GM23338 (cell line): ENCODE results near the gene GM2A. TPM values are rescaled to one million over a fixed set of nuclear protein-coding genes. Genes with fewer than 3 reads are reported as not detected.
A peak's percentile ranks its signal among the peaks of the same experiment; 100 is the strongest.

Experiments used
- ATAC-seq: fragments of 200-7000 bp; cut with Tn5 transposase; 3 replicates; pipeline ENCODE4 v1.9.1; 2020
- DNase-seq: peaks from one replicate; pipeline ENCODE4 v3.0.0-alpha.2; 2015; ENCODE audit warnings: low spot score
- H2AFZ ChIP-seq: fragments of 200-600 bp; sonication (generic); 2 replicates; pipeline ENCODE4 v1.8.0; 2016; ENCODE audit warnings: antibody characterized with exemption, mild to moderate bottlenecking, moderate library complexity
- H3F3A ChIP-seq: fragments of 200-600 bp; sonication (generic); replicated peaks from 2 replicates; pipeline ENCODE4 v1.8.0; 2017; ENCODE audit warnings: antibody characterized with exemption, mixed run types, low read depth
- H3K27ac ChIP-seq: fragments of 200-600 bp; sonication (generic); 2 replicates; pipeline ENCODE4 v1.6.1; 2016; ENCODE audit warnings: low read depth
- H3K27me3 ChIP-seq: fragments of 200-600 bp; sonication (generic); 2 replicates; pipeline ENCODE4 v1.8.0; 2016; ENCODE audit warnings: mild to moderate bottlenecking, mixed run types, moderate library complexity; ENCODE audit not compliant: insufficient read depth
- H3K36me3 ChIP-seq: fragments of 200-600 bp; sonication (generic); 2 replicates; pipeline ENCODE4 v1.8.0; 2016; ENCODE audit warnings: mild to moderate bottlenecking; ENCODE audit not compliant: insufficient read depth
- H3K4me1 ChIP-seq: fragments of 200-600 bp; sonication (generic); 2 replicates; pipeline ENCODE4 v1.8.0; 2016; ENCODE audit warnings: mild to moderate bottlenecking, moderate library complexity; ENCODE audit not compliant: insufficient read depth
- H3K4me2 ChIP-seq: fragments of 200-600 bp; sonication (generic); 2 replicates; pipeline ENCODE4 v1.7.1; 2017; ENCODE audit warnings: mixed run types
- H3K4me3 ChIP-seq: fragments of 200-600 bp; sonication (generic); 2 replicates; pipeline ENCODE4 v1.6.1; 2016; ENCODE audit warnings: mixed run types
- H3K79me2 ChIP-seq: fragments of 200-600 bp; sonication (generic); replicated peaks from 2 replicates; pipeline ENCODE4 v1.8.0; 2017; ENCODE audit warnings: mild to moderate bottlenecking; ENCODE audit not compliant: insufficient read depth
- H3K9me2 ChIP-seq: fragments of 200-600 bp; sonication (generic); 2 replicates; pipeline ENCODE4 v1.8.0; 2017; ENCODE audit not compliant: insufficient read depth
- H4K20me1 ChIP-seq: fragments of 200-600 bp; sonication (generic); replicated peaks from 2 replicates; pipeline ENCODE4 v1.8.0; 2017; ENCODE audit warnings: mild to moderate bottlenecking; ENCODE audit not compliant: insufficient read depth
- H3K27ac Mint-ChIP-seq: 2 replicates; pipeline ENCODE4 v1.8.0; 2020; ENCODE audit warnings: inconsistent platforms, mild to moderate bottlenecking, moderate library complexity, mixed read lengths
- H3K27me3 Mint-ChIP-seq: 3 replicates; pipeline ENCODE4 v1.8.0; 2022; ENCODE audit warnings: low read depth, mild to moderate bottlenecking, moderate library complexity, mixed read lengths, inconsistent platforms; ENCODE audit not compliant: insufficient read depth, poor library complexity
- H3K36me3 Mint-ChIP-seq: 3 replicates; pipeline ENCODE4 v1.8.0; 2021; ENCODE audit warnings: low read depth, mild to moderate bottlenecking, inconsistent platforms, moderate library complexity, mixed read lengths
- H3K4me1 Mint-ChIP-seq: 3 replicates; pipeline ENCODE4 v1.8.0; 2020; ENCODE audit warnings: mild to moderate bottlenecking, inconsistent platforms, mixed read lengths
- H3K4me3 Mint-ChIP-seq: 3 replicates; pipeline ENCODE4 v1.8.0; 2021; ENCODE audit warnings: moderate library complexity, mild to moderate bottlenecking, inconsistent platforms, mixed read lengths
- H3K9me3 Mint-ChIP-seq: 3 replicates; pipeline ENCODE4 v1.8.0; 2020; ENCODE audit warnings: moderate library complexity, mild to moderate bottlenecking, inconsistent platforms, mixed read lengths
- CREB1 ChIP-seq: fragments of 250-450 bp; sonication (Bioruptor Pico); IDR thresholded peaks from 2 replicates; pipeline ENCODE4 v1.5.0; 2020; ENCODE audit warnings: low read depth, mild to moderate bottlenecking, moderate library complexity
- CTCF ChIP-seq, 2 experiments: fragments of 200-600 bp in 1 of 2; sonication (generic) in 1 of 2; conservative IDR thresholded peaks; 2 replicates each; pipeline versions ENCODE4 v1.5.1 to v1.6.1; 2016 to 2017; ENCODE audit warnings: antibody characterized with exemption in 2 of 2, low read depth in 2 of 2, mild to moderate bottlenecking in 2 of 2, moderate library complexity in 1 of 2
- ETS1 ChIP-seq: IDR thresholded peaks from 2 replicates; pipeline ENCODE4 v1.6.1; 2016; ENCODE audit warnings: antibody characterized with exemption
- EZH2 ChIP-seq: fragments of 200-600 bp; sonication (generic); IDR thresholded peaks from one replicate; pipeline ENCODE4 v1.8.0; 2017; ENCODE audit warnings: antibody characterized with exemption, mild to moderate bottlenecking, low read depth; ENCODE audit not compliant: unreplicated experiment
- EZH2phosphoT487 ChIP-seq: fragments of 200-600 bp; sonication (generic); IDR thresholded peaks from one replicate; pipeline ENCODE4 v1.8.1; 2018; ENCODE audit warnings: antibody characterized with exemption; ENCODE audit not compliant: unreplicated experiment
- JUNB ChIP-seq: IDR thresholded peaks from one replicate; pipeline ENCODE4 v1.6.1; 2016; ENCODE audit warnings: antibody characterized with exemption; ENCODE audit not compliant: unreplicated experiment
- NANOG ChIP-seq: IDR thresholded peaks from 2 replicates; pipeline ENCODE4 v1.6.1; 2016; ENCODE audit warnings: antibody characterized with exemption, borderline replicate concordance
- POLR2AphosphoS5 ChIP-seq: IDR thresholded peaks from 2 replicates; pipeline ENCODE4 v1.6.1; 2016; ENCODE audit warnings: antibody characterized with exemption, low read depth
- REST ChIP-seq: IDR thresholded peaks from one replicate; pipeline ENCODE4 v1.6.1; 2018; ENCODE audit warnings: antibody characterized with exemption; ENCODE audit not compliant: unreplicated experiment
- STAT1 ChIP-seq: IDR thresholded peaks from one replicate; pipeline ENCODE4 v1.6.1; 2016; ENCODE audit warnings: antibody characterized with exemption; ENCODE audit not compliant: unreplicated experiment
- ZNF114 ChIP-seq: fragments of 250-450 bp; sonication (Bioruptor Pico); IDR thresholded peaks from 2 replicates; pipeline ENCODE4 v1.5.0; 2020; ENCODE audit warnings: mild to moderate bottlenecking, moderate library complexity
- ZNF331 ChIP-seq: fragments of 250-450 bp; sonication (Bioruptor Pico); IDR thresholded peaks from 2 replicates; pipeline ENCODE4 v1.5.0; 2020; ENCODE audit warnings: low read depth, mild to moderate bottlenecking, moderate library complexity
- ZNF462 ChIP-seq: fragments of 250-450 bp; sonication (Bioruptor Pico); IDR thresholded peaks from 2 replicates; pipeline ENCODE4 v1.5.0; 2020; ENCODE audit warnings: mild to moderate bottlenecking, moderate library complexity
- polyA plus RNA-seq: library from polyadenylated mRNA; unstranded; fragments of >200 nt; fragmentation: Nextera tagmentation; extraction: Ambion mirVana; gene quantifications from 2 replicates; pipeline ENCODE4 v1.2.1, GENCODE V29; 2016
- total RNA-seq: library from RNA; depleted of rRNA; stranded (reverse); fragments of >200 nt; shearing (Covaris generic); gene quantifications from 2 replicates; pipeline ENCODE4 v1.2.3, GENCODE V29; 2014

The GM2A gene
- total and polyA plus RNA-seq, 2 experiments from 2014 or later = 9.8 to 27.8 TPM

GRCh38 chr5:151251001-151251551, 1.9 kb upstream of the GM2A start:
- H2AFZ ChIP-seq = peak overlapping the region; percentile 70
- DNase-seq (no peak), ATAC-seq (no peak)
- Mint-ChIP-seq H3K27ac (no peak overlapping the region), H3K4me1 (peaks cover 25% of the 10 kb centered on the region), H3K4me3 (peak overlapping the region; percentile 50; the same call in 2 of the 3 replicates), H3K36me3 (no peaks in the 10 kb centered on the region), H3K9me3 (no peaks in the 10 kb centered on the region), H3K27me3 (peaks cover 10% of the 10 kb centered on the region)
- H4K20me1 ChIP-seq = no peaks in the 10 kb centered on the region
- 0 out of 2 replicates have a peak overlapping the region, but pooled peaks have one; percentile 13 for H3K4me2 ChIP-seq
- no peaks in the 10 kb centered on the region for H3K9me2 ChIP-seq
- H3K4me3 ChIP-seq = no peak overlapping the region
- no peak for TF ChIP-seq EZH2phosphoT487
- no peak for TF ChIP-seq POLR2AphosphoS5
- no peak for TF ChIP-seq ZNF462 (CRISPR knock-in tag)
- no peak for TF ChIP-seq EZH2
- no peak for TF ChIP-seq ZNF331 (CRISPR knock-in tag)
- no peak for TF ChIP-seq CREB1 (CRISPR knock-in tag)
- TF ChIP-seq NANOG = no peak
- TF ChIP-seq REST = no peak
- no peak for TF ChIP-seq ZNF114
- no peak for TF ChIP-seq STAT1
- no peak for TF ChIP-seq CTCF (conservative IDR thresholded peaks at IDR 0.05; ENCODE audit: low read depth in 2 of 2)
- TF ChIP-seq ETS1 = no peak
- TF ChIP-seq JUNB = no peak
- no peaks in the 10 kb centered on the region for H3K36me3 ChIP-seq
- H3K27me3 ChIP-seq = no peaks in the 10 kb centered on the region
- H3K27ac ChIP-seq = no peak overlapping the region
- peaks cover 28% of the 10 kb centered on the region for H3K4me1 ChIP-seq
- H3F3A ChIP-seq = no peaks in the 10 kb centered on the region
- H3K79me2 ChIP-seq = peaks cover 19% of the 10 kb centered on the region
